IMR-90 (cell line): ENCODE measurements around the gene SPEG. TPM values are rescaled to one million over a fixed set of nuclear protein-coding genes. Genes with fewer than 3 reads are reported as not detected.

Source experiments
- ATAC-seq: fragments of 200-7000 bp; cut with Tn5 transposase; 2 replicates; pipeline ENCODE4 v1.9.1; 2020; ENCODE audit warnings: low read depth, mild to moderate bottlenecking, moderate library complexity
- BruUV-seq: library from RNA; stranded (reverse); fragments of 400-500 nt; replicated peaks from 2 replicates; lab custom pipeline; 2021; lab: Mats Ljungman, UMichigan
- CTCF ChIA-PET: fragments of 300-600 bp; formaldehyde crosslinking; extraction: SDS; loops from one replicate; lab custom pipeline; 2021; ENCODE audit warnings: antibody characterized with exemption; lab: Yijun Ruan, JAX
- POLR2A ChIA-PET: fragments of 300-600 bp; sonication (Branson Sonifier 250); formaldehyde crosslinking; loops from one replicate; lab custom pipeline; 2022; ENCODE audit warnings: antibody characterized with exemption; ENCODE audit not compliant: unreplicated experiment; lab: Charles Lee
- DNase-seq: peaks from one replicate; pipeline ENCODE4 v3.0.0; 2013
- H2AFZ ChIP-seq: replicated peaks from 2 replicates; pipeline ENCODE3; 2013; ENCODE audit warnings: low read length, mild to moderate bottlenecking; ENCODE audit not compliant: poor library complexity
- H2AK5ac ChIP-seq: 2 replicates; pipeline ENCODE4 v1.6.1; 2013; ENCODE audit warnings: low read depth, low read length, inconsistent platforms
- H2AK9ac ChIP-seq: replicated peaks from 2 replicates; pipeline ENCODE3; 2013; ENCODE audit warnings: mild to moderate bottlenecking, low read depth, low read length, moderate library complexity; ENCODE audit not compliant: poor library complexity
- H2BK120ac ChIP-seq: 2 replicates; pipeline ENCODE4 v1.6.1; 2013; ENCODE audit warnings: low read depth, low read length, inconsistent platforms
- H2BK15ac ChIP-seq: 3 replicates; pipeline ENCODE4 v1.6.1; 2013; ENCODE audit warnings: low read depth, low read length, inconsistent platforms
- H2BK20ac ChIP-seq: 2 replicates; pipeline ENCODE4 v1.6.1; 2013; ENCODE audit warnings: low read depth, mild to moderate bottlenecking, inconsistent platforms, low read length, moderate library complexity
- H2BK5ac ChIP-seq: 2 replicates; pipeline ENCODE4 v1.6.1; 2013; ENCODE audit warnings: mild to moderate bottlenecking, low read depth, low read length, inconsistent platforms; ENCODE audit not compliant: poor library complexity, severe bottlenecking
- H3K14ac ChIP-seq: replicated peaks from 2 replicates; pipeline ENCODE4 v1.6.1; 2013; ENCODE audit warnings: low read depth, low read length, inconsistent platforms
- H3K18ac ChIP-seq: 2 replicates; pipeline ENCODE4 v1.6.1; 2013; ENCODE audit warnings: low read depth, low read length, control low read depth
- H3K23ac ChIP-seq: 2 replicates; pipeline ENCODE4 v1.6.1; 2013; ENCODE audit warnings: low read depth, low read length, inconsistent platforms
- H3K27ac ChIP-seq: 2 replicates; pipeline ENCODE4 v1.5.1; 2013; ENCODE audit warnings: mild to moderate bottlenecking, control low read depth, low read length; ENCODE audit not compliant: insufficient read depth
- H3K27me3 ChIP-seq: 2 replicates; pipeline ENCODE4 v1.6.1; 2013; ENCODE audit warnings: low read length; ENCODE audit not compliant: control insufficient read depth, insufficient read depth
- H3K36me3 ChIP-seq: 2 replicates; pipeline ENCODE4 v1.6.1; 2013; ENCODE audit warnings: low read length, mixed read lengths; ENCODE audit not compliant: control insufficient read depth, insufficient read depth
- H3K4ac ChIP-seq: 2 replicates; pipeline ENCODE4 v1.6.1; 2013; ENCODE audit warnings: low read depth, low read length, inconsistent platforms
- H3K4me1 ChIP-seq: 2 replicates; pipeline ENCODE4 v1.6.1; 2013; ENCODE audit warnings: low read length, mixed read lengths; ENCODE audit not compliant: control insufficient read depth, insufficient read depth
- H3K4me2 ChIP-seq: 2 replicates; pipeline ENCODE4 v1.6.1; 2013; ENCODE audit warnings: low read depth, mild to moderate bottlenecking, control low read depth, low read length, moderate library complexity
- H3K4me3 ChIP-seq: 2 replicates; pipeline ENCODE4 v1.5.1; 2013; ENCODE audit warnings: low read depth, mild to moderate bottlenecking, control low read depth, low read length, moderate library complexity; ENCODE audit not compliant: insufficient read depth
- H3K56ac ChIP-seq: 2 replicates; pipeline ENCODE4 v1.6.1; 2013; ENCODE audit warnings: low read length, inconsistent platforms; ENCODE audit not compliant: insufficient read depth; ENCODE audit errors: extremely low read depth
- H3K79me1 ChIP-seq, 2 experiments: 2 replicates each; pipeline ENCODE4 v1.6.1; 2013; ENCODE audit warnings: low read length in 2 of 2, inconsistent platforms in 1 of 2, low read depth in 1 of 2
- H3K9ac ChIP-seq: 2 replicates; pipeline ENCODE4 v1.6.1; 2013; ENCODE audit warnings: low read depth, low read length, control low read depth
- H3K9me1 ChIP-seq: 2 replicates; pipeline ENCODE4 v1.6.1; 2013; ENCODE audit warnings: low read length, inconsistent platforms; ENCODE audit not compliant: insufficient read depth
- H3K9me3 ChIP-seq: 2 replicates; pipeline ENCODE4 v1.6.1; 2013; ENCODE audit warnings: low read length; ENCODE audit not compliant: control insufficient read depth, insufficient read depth
- H4K20me1 ChIP-seq: 2 replicates; pipeline ENCODE4 v1.6.1; 2013; ENCODE audit warnings: low read length, inconsistent platforms; ENCODE audit not compliant: insufficient read depth
- H4K5ac ChIP-seq: 2 replicates; pipeline ENCODE4 v1.6.1; 2013; ENCODE audit warnings: mild to moderate bottlenecking, low read depth, low read length, control low read depth
- H4K8ac ChIP-seq, 2 experiments: 2 replicates each; pipeline ENCODE4 v1.6.1; 2013; ENCODE audit warnings: low read depth in 2 of 2, low read length in 2 of 2, control low read depth in 1 of 2, inconsistent platforms in 1 of 2
- H4K91ac ChIP-seq: 2 replicates; pipeline ENCODE4 v1.6.1; 2013; ENCODE audit warnings: low read depth, low read length, inconsistent platforms; ENCODE audit not compliant: insufficient read depth
- BHLHE40 ChIP-seq: fragments of 150-350 bp; IDR thresholded peaks from 2 replicates; pipeline ENCODE4 v1.6.1; 2016; ENCODE audit warnings: mild to moderate bottlenecking, low read depth, low read length
- CEBPB ChIP-seq: IDR thresholded peaks from 2 replicates; pipeline ENCODE4 v1.6.1; 2012; ENCODE audit warnings: low read depth, low read length, improper control_type of control experiment
- CHD1 ChIP-seq: IDR thresholded peaks from 2 replicates; pipeline ENCODE4 v1.6.1; 2012; ENCODE audit warnings: low read depth, low read length, improper control_type of control experiment
- MXI1 ChIP-seq: IDR thresholded peaks from 2 replicates; pipeline ENCODE4 v1.6.1; 2012; ENCODE audit warnings: low read depth, mild to moderate bottlenecking, low read length, moderate library complexity, borderline replicate concordance
- NFE2L2 ChIP-seq: fragments of 150-350 bp; IDR thresholded peaks from 2 replicates; pipeline ENCODE4 v1.6.1; 2016; ENCODE audit warnings: low read depth, mild to moderate bottlenecking, low read length
- SMC3 ChIP-seq: fragments of 150-350 bp; IDR thresholded peaks from 2 replicates; pipeline ENCODE4 v1.6.1; 2016; ENCODE audit warnings: low read depth, mild to moderate bottlenecking, antibody characterized with exemption, low read length, moderate library complexity
- WGBS, 2 experiments: methylation state at CpG; one replicate each; pipeline versions ENCODE4 v1.1.5 to v1.1.7; 2013; ENCODE audit warnings: missing lambda C conversion rate in 2 of 2; ENCODE audit not compliant: insufficient read length in 1 of 2; ENCODE audit errors: extremely low coverage in 2 of 2; 5-methylcytosine and 5-hydroxymethylcytosine counted together
- dilution Hi-C: fragments of 300-500 bp; cut with HindIII; formaldehyde crosslinking; loops from one replicate; pipeline ENCODE4 v1.14.3; 2018; ENCODE audit warnings: low sequenced_read_pairs; ENCODE audit not compliant: unreplicated experiment
- in situ Hi-C: fragments of 300-500 bp; cut with MboI; formaldehyde crosslinking; loops from 3 replicates; pipeline ENCODE4 v1.14.3; 2019; ENCODE audit warnings: low sequenced_read_pairs, inconsistent platforms, mixed read lengths
- intact Hi-C: fragments of 100-400 bp; cut with micrococcal nuclease; formaldehyde crosslinking; loops from 2 replicates; pipeline ENCODE4 v1.10.0; 2022
- polyA plus RNA-seq, 3 experiments: library from polyadenylated mRNA; depleted of rRNA; stranded (reverse); fragments of >200 nt; gene quantifications; 2 replicates each; pipeline ENCODE4 v1.2.3, GENCODE V29; 2012; ENCODE audit warnings: low replicate concordance in 1 of 3
- total RNA-seq: library from RNA; depleted of rRNA; stranded (reverse); fragments of >200 nt; gene quantifications from 2 replicates; pipeline ENCODE4 v1.2.3, GENCODE V29; 2012
- TF ChIP-seq, protein P1 (sequence below): fragments of 150-350 bp; IDR thresholded peaks from 2 replicates; pipeline ENCODE4 v1.6.1; 2016; ENCODE audit warnings: low read depth, mild to moderate bottlenecking, low read length, moderate library complexity, borderline replicate concordance

Gene SPEG
- total and polyA plus RNA-seq, 2 of the 4 experiments (the other 2 are of a cell fraction): 6.8 to 81.6 TPM

DNA sequence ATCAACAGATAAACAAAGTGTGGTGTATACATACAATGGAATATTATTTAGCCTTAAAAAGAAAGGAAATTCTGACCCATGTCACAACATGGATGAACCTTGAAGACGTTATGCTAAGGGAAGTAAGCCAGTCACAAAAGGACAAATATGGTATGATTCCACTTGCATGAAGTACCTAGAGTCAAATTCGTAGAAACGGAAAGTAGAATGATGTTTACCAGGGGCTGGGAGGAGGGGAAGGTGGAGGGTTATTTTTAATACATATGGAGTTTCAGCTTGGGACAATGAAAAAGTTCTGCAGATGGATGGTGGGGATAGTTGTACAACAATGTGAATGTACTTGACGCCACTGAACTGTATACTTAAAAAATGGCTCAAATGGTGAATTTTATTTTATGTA lies 19.8 kb upstream of the SPEG start:
- dilution Hi-C loops (no loop called here), in situ Hi-C loops (no loop called here), intact Hi-C loops (no loop called here)
- Histone ChIP-seq H4K20me1 (no peaks in the 10 kb centered on the region), H3K27ac (no peak overlapping the region), H3K9me3 (no peaks in the 10 kb centered on the region; the same call in 1 of the 2 replicates), H4K91ac (no peak overlapping the region), H3K27me3 (peaks cover 7% of the 10 kb centered on the region), H2AFZ (no peak overlapping the region), H3K4ac (no peak overlapping the region), H3K4me2 (no peak overlapping the region), H3K79me1 (no peaks in the 10 kb centered on the region), H3K18ac (no peak overlapping the region), H3K23ac (no peak overlapping the region), H3K36me3 (no peaks in the 10 kb centered on the region), H3K9ac (no peak overlapping the region), H3K4me1 (peaks cover 5% of the 10 kb centered on the region; the same call in 1 of the 2 replicates), H3K4me3 (no peak overlapping the region), H2BK20ac (no peak overlapping the region), H3K56ac (no peak overlapping the region), H4K8ac (no peak overlapping the region), H2BK15ac (no peak overlapping the region), H2BK5ac (no peak overlapping the region), H2AK9ac (no peak overlapping the region), H2AK5ac (no peak overlapping the region), H4K5ac (no peak overlapping the region), H3K9me1 (0 out of 2 replicates have a peak, but pooled peaks cover 5% of the 10 kb centered on the region), H2BK120ac (no peak overlapping the region), H3K14ac (no peak overlapping the region)
- CTCF ChIA-PET: no interaction called here
- no peak for TF ChIP-seq MXI1
- no peak for TF ChIP-seq BHLHE40
- TF ChIP-seq CEBPB: no peak
- no peak for TF ChIP-seq SMC3
- TF ChIP-seq CHD1: no peak
- no peak for TF ChIP-seq NFE2L2
- TF ChIP-seq, protein P1, sequence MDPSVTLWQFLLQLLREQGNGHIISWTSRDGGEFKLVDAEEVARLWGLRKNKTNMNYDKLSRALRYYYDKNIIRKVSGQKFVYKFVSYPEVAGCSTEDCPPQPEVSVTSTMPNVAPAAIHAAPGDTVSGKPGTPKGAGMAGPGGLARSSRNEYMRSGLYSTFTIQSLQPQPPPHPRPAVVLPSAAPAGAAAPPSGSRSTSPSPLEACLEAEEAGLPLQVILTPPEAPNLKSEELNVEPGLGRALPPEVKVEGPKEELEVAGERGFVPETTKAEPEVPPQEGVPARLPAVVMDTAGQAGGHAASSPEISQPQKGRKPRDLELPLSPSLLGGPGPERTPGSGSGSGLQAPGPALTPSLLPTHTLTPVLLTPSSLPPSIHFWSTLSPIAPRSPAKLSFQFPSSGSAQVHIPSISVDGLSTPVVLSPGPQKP: no peak
- DNase-seq: no peak
- BruUV-seq: no TSS peak
- no peak for ATAC-seq
- POLR2A ChIA-PET: no interaction called here
- 80% methylated on average over 1 of the region's 4 CpGs; no CpG with 5 or more reads in 1 of the 2 experiments for WGBS, 2 experiments
